Activated CD4-positive, alpha-beta T cell treated with anti-CD3 and anti-CD28 coated beads, Interleukin-2, amount 50 U/mL, for 4 hours (primary cell): ENCODE results near the gene ALDH2.
"Not testable (repeated sequence)": the region's sequence is repeated elsewhere in the genome, so short reads cannot be mapped to it uniquely, and the experiment has no call there.

ENCODE experiments used
- DNase-seq, 2 experiments: peaks; one replicate each; pipeline ENCODE4 v3.0.0-alpha.2; 2020

Gene ALDH2

DNA sequence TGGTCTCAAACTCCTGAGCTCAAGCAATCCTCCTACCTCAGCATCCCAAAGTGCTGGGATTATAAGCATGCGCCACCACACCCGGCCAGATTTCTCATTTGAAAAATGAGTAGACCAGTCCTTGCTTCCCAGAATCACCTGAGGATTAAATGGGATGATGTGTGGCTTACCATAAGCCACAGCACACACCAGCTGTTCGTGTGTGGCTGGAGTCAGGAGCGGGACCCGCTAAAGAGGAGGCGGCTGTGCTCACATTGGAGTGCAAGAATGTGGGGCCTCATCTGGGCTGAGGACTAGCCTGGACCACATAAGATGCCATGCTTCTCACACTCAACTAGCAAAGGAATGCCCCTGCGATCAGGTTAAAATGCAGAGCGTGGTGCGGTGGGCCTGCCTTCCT, 6.7 kb upstream of the ALDH2 start:
- DNase-seq, result no peak

DNA sequence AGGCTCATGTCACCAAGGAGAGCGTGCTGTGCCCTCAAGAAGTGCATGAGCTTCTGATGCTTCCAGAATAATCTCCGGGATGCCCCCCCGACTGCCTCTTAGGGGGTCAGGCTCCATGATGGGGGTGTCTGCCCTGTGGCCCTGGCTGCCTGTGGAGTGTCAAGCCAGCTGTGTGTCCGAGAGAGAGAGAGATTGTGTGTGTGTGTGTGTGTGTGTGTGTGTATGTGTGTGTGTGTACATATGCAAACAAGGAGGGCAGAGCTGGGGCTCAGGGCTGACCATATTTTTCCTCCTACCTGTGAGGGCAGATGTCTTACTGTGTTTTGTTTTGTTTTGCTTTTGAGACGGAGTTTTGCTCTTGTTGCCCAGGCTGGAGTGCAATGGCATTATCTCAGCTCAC, 5.6 kb upstream of the ALDH2 start:
- no peak for DNase-seq

DNA sequence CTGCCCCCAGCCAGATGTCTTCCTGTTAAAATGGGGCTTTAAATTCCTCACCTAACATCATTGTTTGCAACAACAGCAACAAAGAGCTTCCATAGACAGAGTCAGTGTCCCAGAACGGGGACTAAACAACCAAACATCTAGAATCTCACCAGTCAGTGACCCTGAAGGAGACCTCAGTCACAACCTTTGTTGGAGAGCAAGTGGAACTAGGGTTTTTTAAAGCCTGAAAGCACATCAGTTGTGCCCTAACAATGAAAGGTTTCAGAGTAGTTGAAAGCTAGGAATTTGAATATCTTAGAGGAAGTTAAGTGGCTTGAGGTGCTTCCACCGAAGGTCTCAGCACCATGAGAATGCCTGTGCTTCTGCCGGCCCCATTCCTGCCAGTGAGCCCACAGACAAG, 5.0 kb upstream of the ALDH2 start:
- DNase-seq, result no peak

DNA sequence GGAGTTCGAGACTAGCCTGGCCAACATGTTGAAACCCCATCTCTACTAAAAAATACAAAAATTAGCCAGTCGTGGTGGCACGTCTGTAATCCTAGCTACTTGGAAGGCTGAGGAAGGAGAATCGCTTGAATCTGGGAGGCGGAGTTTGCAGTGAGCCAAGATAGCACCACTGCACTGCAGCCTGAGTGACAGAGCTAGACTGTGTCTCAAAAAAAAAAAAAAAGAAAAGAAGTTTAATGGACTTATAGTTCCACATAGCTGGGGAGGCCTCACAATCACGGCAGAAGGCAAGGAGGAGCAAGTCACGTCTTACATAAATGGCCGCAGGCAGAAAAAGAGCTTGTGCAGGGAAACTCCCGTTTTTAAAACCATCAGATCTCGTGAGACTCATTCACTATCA, 3.2 kb upstream of the ALDH2 start:
- DNase-seq, result not testable (repeated sequence)

DNA sequence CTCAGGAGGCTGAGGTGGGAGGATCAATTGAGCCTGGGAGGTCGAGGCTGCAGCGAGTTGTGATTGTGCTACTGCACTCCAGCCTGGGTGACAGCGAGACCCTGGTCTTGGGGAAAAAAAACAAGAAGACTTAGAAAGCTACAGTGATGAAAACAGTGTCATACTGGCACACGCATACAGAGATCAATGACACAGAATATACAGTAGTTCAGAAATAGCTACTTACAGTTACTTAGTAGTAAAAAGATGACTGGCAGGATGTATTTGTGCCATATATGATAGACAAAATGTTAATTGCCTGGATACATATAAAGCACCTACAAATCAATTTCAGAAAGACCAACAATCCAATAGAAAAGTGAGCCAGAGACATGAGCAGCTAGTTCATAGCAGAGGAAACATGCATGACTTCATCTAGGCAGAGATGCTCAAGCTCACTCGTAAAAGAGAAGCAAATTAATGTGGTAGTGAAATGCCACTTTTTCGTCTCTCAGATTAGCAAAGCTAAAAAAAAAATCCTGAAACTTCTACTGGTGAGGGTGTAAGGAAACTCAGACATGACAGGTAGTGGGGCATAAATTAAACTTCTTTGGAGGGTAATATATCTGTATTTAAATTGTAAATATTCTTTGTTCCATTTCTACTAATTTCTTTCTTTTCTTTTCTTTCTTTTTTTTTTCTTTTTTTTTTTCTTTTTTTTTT, 2.5 kb upstream of the ALDH2 start:
- no peak for DNase-seq

- no peak for DNase-seq
Measured at GRCh38 chr12:111767362-111768158, 827 bp downstream of the ALDH2 start.

GRCh38 chr12:111768159-111768895, 1.6 kb downstream of the ALDH2 start:
- no peak for DNase-seq

DNA sequence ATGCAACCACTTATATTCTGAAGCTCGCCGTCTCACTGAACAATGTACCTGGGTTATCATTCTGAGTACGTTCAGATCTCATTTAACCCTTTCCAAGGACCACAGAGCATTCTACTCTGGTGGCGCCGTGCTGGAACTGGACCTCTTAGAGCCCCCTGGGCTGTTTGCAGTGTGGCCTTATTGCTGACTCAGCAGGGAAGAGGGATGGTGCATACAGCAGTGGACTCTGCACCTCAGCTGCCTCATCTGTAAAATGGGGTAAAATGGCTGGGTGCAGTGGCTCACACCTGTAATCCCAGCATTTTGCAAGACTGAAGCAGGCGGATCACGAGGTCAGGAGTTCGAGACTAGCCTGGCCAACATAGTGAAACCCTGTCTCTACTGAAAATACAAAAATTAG, 2.9 kb downstream of the ALDH2 start:
- DNase-seq, result no peak

GRCh38 chr12:111773801-111774551, 7.2 kb downstream of the ALDH2 start:
- no peak for DNase-seq

- DNase-seq, result no peak
Measured at GRCh38 chr12:111775205-111776193, 8.8 kb downstream of the ALDH2 start.

- no peak for DNase-seq
Measured at GRCh38 chr12:111776836-111777344, 10.2 kb downstream of the ALDH2 start.

DNA sequence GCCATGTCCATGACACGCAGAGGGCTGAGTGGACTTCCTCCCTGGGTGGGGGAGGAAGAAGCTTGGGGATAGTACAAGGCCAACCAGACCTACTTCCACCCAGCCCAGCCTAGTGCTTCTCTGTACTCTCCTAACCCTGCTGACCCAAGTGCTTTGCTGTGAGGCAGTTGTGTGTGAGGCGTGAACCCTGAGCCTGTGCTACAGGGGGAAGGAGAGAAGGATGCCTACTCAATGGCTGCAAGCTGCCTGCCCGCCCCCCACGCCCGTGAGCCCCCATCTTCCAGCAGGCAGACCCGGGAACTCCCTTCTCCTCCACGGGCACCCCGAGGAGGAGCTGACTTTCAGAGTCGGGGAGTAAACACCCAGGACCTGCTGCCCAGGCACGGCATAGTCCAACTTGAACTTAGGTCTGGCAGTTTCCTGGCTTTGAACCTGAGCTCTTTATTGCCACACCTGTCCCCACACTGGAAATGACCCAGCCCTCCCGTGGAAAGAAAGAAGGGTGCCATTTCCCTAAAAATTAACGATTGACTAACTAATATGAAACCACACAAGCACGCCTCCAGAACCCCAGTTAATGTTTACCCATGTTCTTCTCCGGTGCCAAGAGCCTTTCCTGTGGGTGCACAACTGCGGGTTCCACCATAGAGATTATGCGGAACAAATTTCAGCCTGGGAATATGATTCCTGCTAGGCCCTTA, 10.8 kb downstream of the ALDH2 start:
- DNase-seq, result no peak

GRCh38 chr12:111780166-111780565, 13.4 kb downstream of the ALDH2 start:
- DNase-seq, result no peak

DNA sequence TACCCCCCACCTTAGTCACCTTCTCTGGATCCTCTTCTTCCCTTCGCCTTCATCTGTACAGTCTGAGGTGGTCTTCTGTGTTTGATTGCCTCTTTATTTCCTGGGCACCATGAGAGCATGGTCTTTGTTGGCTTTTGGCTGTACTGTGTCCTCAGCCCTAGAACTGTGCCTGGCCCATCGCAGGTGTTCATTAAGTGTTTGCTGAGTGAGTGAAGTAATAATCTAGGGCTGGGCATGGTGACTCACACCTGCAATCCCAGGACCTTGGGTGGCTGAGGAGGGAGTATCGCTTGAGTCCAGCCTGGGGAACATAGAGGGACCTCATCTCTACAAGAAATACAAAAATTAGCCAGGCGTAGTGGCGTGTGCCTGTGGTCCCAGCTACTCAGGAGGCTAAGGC, 13.9 kb downstream of the ALDH2 start:
- no peak for DNase-seq

GRCh38 chr12:111781085-111781658, 14.4 kb downstream of the ALDH2 start:
- DNase-seq, result no peak

GRCh38 chr12:111783046-111783445, 16.3 kb downstream of the ALDH2 start:
- DNase-seq, result no peak

DNA sequence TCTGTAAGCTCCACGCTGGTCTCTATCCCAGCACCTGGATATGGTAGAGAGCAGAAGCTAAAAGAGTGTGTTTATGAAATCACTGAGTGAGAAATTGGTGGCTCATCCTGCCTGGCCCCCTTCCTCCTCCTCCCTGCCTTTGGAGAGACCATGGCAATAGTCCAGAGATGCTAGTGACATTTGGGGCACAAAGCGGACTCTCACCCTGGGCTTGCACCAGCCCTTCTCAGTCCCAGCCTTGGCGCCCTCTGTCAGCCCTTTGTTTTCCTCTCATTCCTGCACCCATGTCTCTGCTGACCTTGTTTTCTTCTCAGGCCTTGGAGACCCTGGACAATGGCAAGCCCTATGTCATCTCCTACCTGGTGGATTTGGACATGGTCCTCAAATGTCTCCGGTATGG, 18.2 kb downstream of the ALDH2 start:
- DNase-seq, result no peak

DNA sequence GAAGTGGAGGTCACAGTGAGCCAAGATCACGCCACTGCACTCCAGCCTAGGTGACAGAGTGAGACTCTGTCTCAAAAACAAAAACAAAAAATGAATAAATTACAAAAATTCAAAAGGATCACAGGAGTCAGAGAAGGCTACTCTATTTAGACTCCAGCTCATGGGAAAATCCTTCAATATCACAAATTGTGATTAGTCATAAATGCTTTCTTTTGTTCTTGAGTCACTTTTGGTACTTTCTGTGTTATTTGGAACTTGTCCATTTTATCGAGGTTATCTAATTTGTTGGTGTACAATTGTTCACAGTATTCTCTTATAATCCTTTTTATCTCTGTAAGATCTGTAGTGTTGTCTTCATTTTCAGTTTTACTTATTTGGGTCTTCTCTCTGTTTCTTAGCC, 18.9 kb downstream of the ALDH2 start:
- no peak for DNase-seq

DNA sequence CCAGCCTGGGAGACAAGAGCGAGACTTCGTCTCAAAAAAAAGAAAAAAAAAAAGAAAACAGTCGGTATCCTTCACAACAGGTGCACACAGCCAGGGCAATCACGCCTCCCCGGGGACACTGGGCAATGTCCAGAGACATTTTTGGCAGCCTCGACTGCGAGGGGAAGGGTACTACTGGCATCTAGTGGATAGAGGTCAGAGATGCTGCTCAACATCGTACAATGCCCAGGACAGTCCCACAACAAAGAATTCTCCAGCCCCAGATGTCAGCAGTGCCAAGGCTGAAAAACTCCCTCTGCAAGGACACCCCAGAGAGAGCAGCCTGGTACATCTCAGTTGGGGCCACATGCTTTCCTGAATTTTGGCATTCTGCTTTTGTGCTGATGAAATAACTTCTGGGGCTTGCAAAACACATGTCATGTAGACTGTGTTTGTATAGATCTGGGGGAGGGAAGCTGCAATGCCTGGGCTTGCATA, 21.5 kb downstream of the ALDH2 start:
- no peak for DNase-seq

GRCh38 chr12:111789779-111790178, 23.0 kb downstream of the ALDH2 start:
- no peak for DNase-seq
